ENCODE results near the gene ANXA9. TPM values are rescaled to one million over a fixed set of nuclear protein-coding genes. Genes with fewer than 3 reads are reported as not detected.

ANXA9 gene
- total and polyA plus RNA-seq, 9 donors, result 0.04 to 3.5 (median 2.5) TPM

DNA sequence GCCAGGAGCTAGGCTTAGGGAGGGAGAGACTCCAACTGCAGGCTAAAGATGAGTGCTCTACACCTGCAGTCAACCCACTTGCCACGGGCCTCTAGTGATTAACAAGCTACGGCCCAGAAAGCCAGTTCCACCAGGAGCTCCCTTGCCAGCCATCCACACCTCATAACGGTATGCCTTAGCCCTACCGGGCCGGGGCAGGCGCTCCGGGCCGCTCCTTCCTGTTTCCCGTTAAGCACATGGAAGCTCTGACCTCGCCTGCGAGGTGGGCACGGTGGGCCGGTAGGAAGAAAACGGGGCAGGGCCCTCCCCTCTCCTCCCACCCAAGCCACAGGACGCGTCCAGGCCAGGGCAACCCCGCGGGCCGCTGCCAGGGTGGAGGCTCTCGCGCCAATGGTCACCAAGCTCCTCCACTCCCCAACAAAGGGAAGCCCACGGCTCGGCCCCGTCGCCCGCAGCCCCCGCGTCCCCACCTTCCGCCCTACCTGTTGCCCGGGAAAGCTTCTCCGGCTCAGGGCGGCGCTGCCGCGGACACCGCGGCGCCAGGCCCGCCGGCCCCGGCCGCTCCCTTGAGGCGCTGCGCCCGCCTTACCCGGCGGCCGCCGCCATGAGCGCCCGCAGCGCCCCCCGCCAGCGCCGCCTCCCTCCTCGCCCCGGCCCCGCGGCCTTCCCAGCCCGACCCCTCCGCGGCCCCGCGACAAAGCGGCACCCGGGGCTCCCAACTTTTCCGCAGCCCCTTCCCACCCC is 8.1 kb upstream of the ANXA9 start:
- Histone ChIP-seq H3K4me1 (ENCODE audit: control insufficient read depth, insufficient read depth, low read length) (peaks cover 44% of the 10 kb centered on the region), H3K36me3 (ENCODE audit: control insufficient read depth, insufficient read depth, low read length) (peaks cover 5% of the 10 kb centered on the region), H3K27ac (ENCODE audit: low read length) (peak overlapping the region; percentile 87), H3K4me3 (ENCODE audit: low read length) (peak overlapping the region; percentile 91), H3K27me3 (ENCODE audit: control insufficient read depth, insufficient read depth, low read length) (no peaks in the 10 kb centered on the region), H3K9me3 (replicated peaks; ENCODE audit: control insufficient read depth, low read depth, low read length) (no peaks in the 10 kb centered on the region)
- WGBS (ENCODE audit: insufficient coverage), result 0% methylated on average over 67 of the region's 67 CpGs
- DNase-seq, result peak; percentile 42

DNA sequence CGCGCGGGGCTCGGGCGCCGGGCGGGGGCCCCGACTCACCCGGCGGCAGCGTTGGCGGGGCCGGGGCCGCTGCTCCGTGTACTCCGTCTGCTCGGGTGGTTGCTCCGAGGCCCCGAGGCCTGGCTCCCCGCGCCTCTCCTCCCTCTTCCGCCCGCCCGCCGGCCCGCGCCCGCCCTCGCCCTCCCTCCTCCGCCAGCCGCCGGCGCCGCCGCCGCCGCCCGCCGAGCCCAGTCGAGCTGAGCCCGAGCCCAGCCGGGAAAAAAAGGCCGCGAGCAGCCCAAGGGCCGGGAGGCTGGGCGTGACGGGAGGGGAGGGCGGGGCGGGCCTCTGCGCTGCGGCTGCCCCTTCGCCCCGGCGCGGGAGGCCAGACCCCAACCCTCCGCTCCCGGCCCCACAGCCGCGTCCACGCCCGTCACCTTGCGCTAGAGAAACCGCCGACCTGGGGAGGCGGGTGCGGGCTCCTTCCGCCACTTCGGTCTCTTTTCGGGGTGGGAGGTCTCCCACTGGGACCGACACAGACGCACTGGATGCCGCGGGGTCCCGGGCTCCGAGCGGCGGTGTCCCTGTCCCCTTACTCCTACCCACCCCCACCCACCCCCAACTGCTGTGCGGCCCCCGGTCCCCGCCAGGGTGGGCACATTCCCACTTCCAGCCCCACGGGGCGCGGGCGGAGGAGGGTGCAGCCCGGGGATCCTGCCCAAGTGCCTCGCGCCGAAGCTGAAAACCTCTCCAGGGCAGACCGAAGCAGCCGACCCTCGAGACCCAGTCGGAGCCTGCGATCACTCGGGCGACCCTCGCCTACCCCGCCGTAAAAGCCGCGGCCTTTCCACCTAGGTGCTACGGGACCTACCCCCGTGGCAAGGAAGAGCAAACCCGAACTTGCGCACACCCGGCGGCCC is 7.3 kb upstream of the ANXA9 start, which contains the start of gene CERS2:
CERS2 (minus strand) TSS at position 256 of the 899 bp plus-strand sequence. CDS start 5,745 bp downstream, outside the sequence.
- Histone ChIP-seq H3K27me3 (ENCODE audit: control insufficient read depth, insufficient read depth, low read length) (no peaks in the 10 kb centered on the region), H3K4me1 (ENCODE audit: control insufficient read depth, insufficient read depth, low read length) (peaks cover 50% of the 10 kb centered on the region), H3K4me3 (ENCODE audit: low read length) (peak within 1 kb of the TSS; percentile 91), H3K9me3 (replicated peaks; ENCODE audit: control insufficient read depth, low read depth, low read length) (no peaks in the 10 kb centered on the region), H3K27ac (ENCODE audit: low read length) (peak within 1 kb of the TSS; percentile 87), H3K36me3 (ENCODE audit: control insufficient read depth, insufficient read depth, low read length) (peaks cover 3% of the 10 kb centered on the region)
- DNase-seq, result peak; percentile 94
- WGBS (ENCODE audit: insufficient coverage), result 2% methylated on average over 89 of the region's 106 CpGs

DNA sequence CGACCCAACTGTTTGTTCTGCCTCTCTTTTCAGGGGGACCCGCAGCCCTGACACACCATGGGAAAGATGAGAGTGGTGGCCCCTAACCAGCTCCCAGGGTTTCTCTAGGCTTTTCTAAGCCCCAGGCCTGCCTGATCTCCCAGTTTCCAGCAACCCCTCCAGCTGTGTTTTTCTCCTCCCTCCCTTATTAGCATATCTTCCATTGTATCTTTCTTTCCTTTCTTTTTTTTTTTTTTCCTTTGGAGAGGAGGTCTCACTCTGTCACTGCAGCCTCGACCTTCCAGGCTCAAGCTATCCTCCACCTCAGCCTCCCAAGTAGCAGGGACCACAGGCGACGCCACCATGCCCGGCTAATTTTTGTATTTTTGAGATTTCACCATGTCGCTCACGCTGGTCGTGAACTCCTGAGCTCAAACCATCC is 5.7 kb upstream of the ANXA9 start:
- Histone ChIP-seq H3K4me3 (ENCODE audit: low read length) (no peak overlapping the region), H3K36me3 (ENCODE audit: control insufficient read depth, insufficient read depth, low read length) (no peaks in the 10 kb centered on the region), H3K4me1 (ENCODE audit: control insufficient read depth, insufficient read depth, low read length) (peaks cover 39% of the 10 kb centered on the region), H3K27me3 (ENCODE audit: control insufficient read depth, insufficient read depth, low read length) (no peaks in the 10 kb centered on the region), H3K27ac (ENCODE audit: low read length) (no peak overlapping the region), H3K9me3 (replicated peaks; ENCODE audit: control insufficient read depth, low read depth, low read length) (no peaks in the 10 kb centered on the region)
- 95% methylated on average over 6 of the region's 9 CpGs for WGBS (ENCODE audit: insufficient coverage)
- DNase-seq, result no peak

DNA sequence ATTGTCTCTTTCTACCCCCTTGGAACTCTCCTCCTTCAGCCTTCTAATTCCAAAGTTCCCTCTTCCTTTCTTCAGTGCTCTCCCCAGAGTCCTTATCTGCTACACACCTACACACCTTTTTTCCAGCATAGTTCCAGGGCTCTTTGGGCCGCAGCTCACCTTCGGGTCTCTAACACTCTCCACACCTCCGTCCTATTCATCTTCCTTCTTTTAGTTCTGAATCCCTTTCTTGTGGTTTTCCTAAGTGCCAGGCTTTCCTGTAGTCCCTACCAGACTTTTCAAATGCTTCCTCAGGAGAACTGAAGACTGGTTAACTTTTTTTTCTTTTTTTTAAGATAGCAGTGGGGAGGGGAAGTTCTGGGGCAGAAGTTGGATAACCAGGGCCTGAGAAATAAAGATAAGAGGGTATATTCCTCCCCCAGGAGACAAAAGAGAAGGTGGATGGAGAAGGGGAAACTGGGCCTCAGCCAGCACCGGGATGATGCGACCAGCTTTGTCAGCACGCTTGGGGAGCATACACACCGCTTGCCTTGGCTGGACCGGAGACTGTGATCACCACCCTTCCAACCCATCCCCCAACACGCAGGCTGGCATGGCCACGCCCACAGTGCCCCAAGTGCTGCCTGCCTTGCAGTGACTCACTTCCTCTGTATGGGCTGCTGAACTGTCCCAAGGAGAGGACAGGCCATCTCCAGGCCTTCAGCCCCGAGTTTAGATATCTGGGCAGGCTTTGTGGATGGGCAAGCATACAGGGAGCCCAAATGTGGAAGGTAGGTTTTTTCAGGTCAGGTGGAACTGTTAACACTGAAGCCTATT is 5.0 kb upstream of the ANXA9 start:
- H3K4me1 ChIP-seq (ENCODE audit: control insufficient read depth, insufficient read depth, low read length), result peaks cover 33% of the 10 kb centered on the region
- no peaks in the 10 kb centered on the region for H3K27me3 ChIP-seq (ENCODE audit: control insufficient read depth, insufficient read depth, low read length)
- peak; percentile 71 for DNase-seq
- no peaks in the 10 kb centered on the region for H3K36me3 ChIP-seq (ENCODE audit: control insufficient read depth, insufficient read depth, low read length)
- no peaks in the 10 kb centered on the region for H3K9me3 ChIP-seq (replicated peaks; ENCODE audit: control insufficient read depth, low read depth, low read length)
- no peak overlapping the region for H3K4me3 ChIP-seq (ENCODE audit: low read length)
- WGBS (ENCODE audit: insufficient coverage), result 72% methylated on average over 7 of the region's 11 CpGs
- H3K27ac ChIP-seq (ENCODE audit: low read length), result peak overlapping the region; percentile 47

DNA sequence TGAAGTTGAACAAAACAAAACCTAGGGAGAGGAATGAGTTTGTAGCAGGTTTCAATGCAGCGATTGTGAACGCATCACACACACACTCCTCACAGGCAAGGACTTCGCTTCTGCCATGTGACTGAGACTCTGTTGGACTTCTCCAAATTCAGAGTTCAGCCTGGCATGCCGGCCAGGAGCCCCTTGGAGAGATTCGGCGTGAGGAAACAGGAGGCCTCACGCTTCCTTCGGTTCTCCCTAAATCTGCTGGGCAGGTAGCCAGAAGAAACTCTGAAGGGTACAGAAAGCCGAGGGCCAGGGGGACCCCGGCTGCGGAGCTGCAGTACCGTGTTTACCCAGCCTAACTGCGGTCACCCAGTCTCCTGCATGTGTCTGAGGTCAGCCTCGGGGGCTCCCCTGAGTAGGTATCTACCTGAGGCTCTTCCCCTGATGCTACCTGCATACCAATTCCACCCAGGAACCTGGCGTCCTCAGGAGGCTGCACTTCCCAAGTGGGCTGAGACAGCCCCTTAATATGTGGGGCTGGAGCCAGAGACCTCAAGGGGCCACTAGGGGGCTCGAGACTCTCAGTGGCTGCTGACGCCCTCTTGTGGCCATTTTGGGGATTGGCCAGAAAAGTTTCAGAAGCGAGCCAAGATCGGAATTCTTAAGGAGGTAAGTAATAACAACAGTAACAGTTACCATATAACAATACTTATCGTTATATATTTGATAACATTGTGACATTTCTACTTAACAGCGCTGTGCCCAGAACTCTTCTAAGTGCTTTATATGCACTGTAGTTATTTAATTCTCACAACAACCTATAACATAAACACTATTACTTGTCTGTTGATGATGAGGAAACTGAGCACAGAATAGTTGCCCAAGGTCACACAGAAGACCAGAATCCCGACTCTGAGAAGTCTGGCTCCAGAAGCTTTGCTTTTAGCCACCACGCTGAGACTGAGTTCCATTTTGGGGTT is 2.7 kb upstream of the ANXA9 start:
- Histone ChIP-seq H3K4me1 (ENCODE audit: control insufficient read depth, insufficient read depth, low read length) (peaks cover 15% of the 10 kb centered on the region), H3K36me3 (ENCODE audit: control insufficient read depth, insufficient read depth, low read length) (no peaks in the 10 kb centered on the region), H3K9me3 (replicated peaks; ENCODE audit: control insufficient read depth, low read depth, low read length) (no peaks in the 10 kb centered on the region), H3K27me3 (ENCODE audit: control insufficient read depth, insufficient read depth, low read length) (no peaks in the 10 kb centered on the region), H3K27ac (ENCODE audit: low read length) (peak overlapping the region; percentile 25), H3K4me3 (ENCODE audit: low read length) (peak overlapping the region; percentile 4)
- DNase-seq, result peak; percentile 95
- WGBS (ENCODE audit: insufficient coverage), result 33% methylated on average over 10 of the region's 23 CpGs

DNA sequence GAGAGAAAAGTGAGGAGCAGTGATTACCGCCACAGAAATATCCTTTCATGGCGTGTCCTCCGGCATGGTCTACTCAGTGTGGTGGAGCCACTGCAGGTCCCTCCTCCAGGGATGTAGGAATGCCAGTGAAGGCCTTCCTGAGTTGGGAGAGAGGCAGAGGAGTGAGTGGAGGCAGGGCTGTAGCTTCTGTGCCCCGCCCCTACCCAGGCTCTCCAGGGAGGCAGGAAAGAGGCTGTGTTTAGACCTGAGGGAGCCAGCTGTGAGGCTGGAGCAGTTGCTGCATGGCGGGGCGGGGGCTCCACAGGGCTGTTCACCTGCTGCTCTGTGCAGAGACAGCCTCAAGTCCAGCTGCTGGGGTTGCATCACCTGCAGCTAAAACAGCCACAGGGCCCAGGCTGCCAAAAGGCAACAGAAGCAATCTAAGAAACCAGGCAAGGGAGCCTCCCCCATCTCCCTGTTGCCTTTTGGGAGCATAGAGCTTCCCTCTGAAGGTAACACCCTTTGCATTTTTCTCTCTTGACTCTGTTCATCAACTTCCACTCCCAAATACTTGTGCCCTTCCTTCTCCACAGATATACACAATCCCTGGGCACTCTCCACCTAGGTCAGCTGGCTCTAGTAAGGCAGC is 801 bp upstream of the ANXA9 start:
- no peaks in the 10 kb centered on the region for H3K27me3 ChIP-seq (ENCODE audit: control insufficient read depth, insufficient read depth, low read length)
- H3K9me3 ChIP-seq (replicated peaks; ENCODE audit: control insufficient read depth, low read depth, low read length), result no peaks in the 10 kb centered on the region
- no peaks in the 10 kb centered on the region for H3K36me3 ChIP-seq (ENCODE audit: control insufficient read depth, insufficient read depth, low read length)
- H3K27ac ChIP-seq (ENCODE audit: low read length), result no peak overlapping the region
- WGBS (ENCODE audit: insufficient coverage), result 45% methylated on average over 2 of the region's 6 CpGs
- DNase-seq, result no peak
- H3K4me3 ChIP-seq (ENCODE audit: low read length), result no peak overlapping the region
- peaks cover 12% of the 10 kb centered on the region for H3K4me1 ChIP-seq (ENCODE audit: control insufficient read depth, insufficient read depth, low read length)

DNA sequence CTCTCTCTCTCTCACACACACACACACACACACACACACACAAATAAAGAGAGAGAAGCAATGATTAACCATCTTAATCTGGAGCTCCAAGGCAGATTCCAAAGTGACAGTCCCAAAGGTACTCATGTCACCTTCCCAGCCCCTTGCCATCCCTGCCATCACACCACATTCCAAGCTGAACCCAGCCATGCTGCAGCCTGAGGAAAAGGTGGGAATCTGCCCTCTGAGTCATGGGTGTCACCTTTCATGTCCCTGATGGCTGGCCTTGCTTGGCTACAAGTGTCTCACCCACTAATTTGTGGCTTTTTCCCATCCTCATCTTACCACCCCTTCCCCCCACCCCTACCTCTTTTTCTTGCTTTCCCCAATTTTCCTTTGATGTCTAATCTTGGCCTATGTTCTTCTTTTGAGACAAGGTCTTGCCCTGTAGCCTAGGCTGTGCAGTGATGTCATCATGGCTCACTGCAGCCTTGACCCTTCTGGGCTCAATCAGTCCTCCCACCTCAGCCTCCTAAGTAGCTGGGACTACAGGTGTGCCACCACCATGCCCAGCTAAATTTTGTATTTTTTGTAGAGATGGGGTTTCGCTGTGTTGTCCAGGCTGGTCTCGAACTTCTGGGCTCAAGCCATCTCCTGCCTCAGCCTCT is 3.2 kb downstream of the ANXA9 start:
- H3K4me1 ChIP-seq (ENCODE audit: control insufficient read depth, insufficient read depth, low read length), result no peaks in the 10 kb centered on the region
- H3K9me3 ChIP-seq (replicated peaks; ENCODE audit: control insufficient read depth, low read depth, low read length), result no peaks in the 10 kb centered on the region
- H3K36me3 ChIP-seq (ENCODE audit: control insufficient read depth, insufficient read depth, low read length), result no peaks in the 10 kb centered on the region
- 91% methylated on average over 2 of the region's 2 CpGs for WGBS (ENCODE audit: insufficient coverage)
- H3K27me3 ChIP-seq (ENCODE audit: control insufficient read depth, insufficient read depth, low read length), result no peaks in the 10 kb centered on the region
- DNase-seq, result no peak
- H3K27ac ChIP-seq (ENCODE audit: low read length), result no peak overlapping the region
- no peak overlapping the region for H3K4me3 ChIP-seq (ENCODE audit: low read length)

DNA sequence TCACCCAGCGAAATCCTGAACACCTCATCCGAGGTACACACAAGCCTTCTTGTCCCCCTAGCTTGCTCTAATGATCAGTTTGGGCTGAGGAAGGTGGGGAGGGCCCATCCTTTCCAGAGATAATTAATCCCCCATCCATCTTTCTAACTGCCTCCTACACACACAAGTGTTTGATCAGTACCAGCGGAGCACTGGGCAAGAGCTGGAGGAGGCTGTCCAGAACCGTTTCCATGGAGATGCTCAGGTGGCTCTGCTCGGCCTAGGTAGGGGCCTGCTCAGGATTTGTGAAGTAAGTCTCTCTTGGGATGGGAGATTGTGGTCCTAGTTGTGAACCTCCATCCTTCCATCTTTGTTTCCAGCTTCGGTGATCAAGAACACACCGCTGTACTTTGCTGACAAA is 5.8 kb downstream of the ANXA9 start:
- DNase-seq, result no peak
- H3K27me3 ChIP-seq (ENCODE audit: control insufficient read depth, insufficient read depth, low read length), result no peaks in the 10 kb centered on the region
- no peaks in the 10 kb centered on the region for H3K9me3 ChIP-seq (replicated peaks; ENCODE audit: control insufficient read depth, low read depth, low read length)
- no peak overlapping the region for H3K27ac ChIP-seq (ENCODE audit: low read length)
- H3K4me3 ChIP-seq (ENCODE audit: low read length), result no peak overlapping the region
- H3K36me3 ChIP-seq (ENCODE audit: control insufficient read depth, insufficient read depth, low read length), result no peaks in the 10 kb centered on the region
- 80% methylated on average over 2 of the region's 7 CpGs for WGBS (ENCODE audit: insufficient coverage)
- no peaks in the 10 kb centered on the region for H3K4me1 ChIP-seq (ENCODE audit: control insufficient read depth, insufficient read depth, low read length)

Measured in muscle of leg (tissue), 11 donors.